ENCODE results near the gene NMT1.

Gene NMT1

GRCh38 chr17:45149669-45150664 is 88.8 kb downstream of the NMT1 start:
- DNase-seq (ENCODE audit: low read depth in 2 of 2) = no peak

GRCh38 chr17:45150911-45151809 is 90.0 kb downstream of the NMT1 start:
- no peak for DNase-seq (ENCODE audit: low read depth in 2 of 2)

- DNase-seq (ENCODE audit: low read depth in 2 of 2) = no peak
These were observed 93.9 kb downstream of the NMT1 start for GRCh38 chr17:45155029-45155428.

GRCh38 chr17:45155483-45155882 is 94.4 kb downstream of the NMT1 start:
- no peak for DNase-seq (ENCODE audit: low read depth in 2 of 2)

GRCh38 chr17:45156242-45156641 is 95.1 kb downstream of the NMT1 start:
- DNase-seq (ENCODE audit: low read depth in 2 of 2) = no peak
